ENCODE data around the gene TBC1D21. TPM values are rescaled to one million over a fixed set of nuclear protein-coding genes. Genes with fewer than 3 reads are reported as not detected.

TBC1D21 gene
- total RNA-seq, 1 donor from 2014 or later = not detected

DNA sequence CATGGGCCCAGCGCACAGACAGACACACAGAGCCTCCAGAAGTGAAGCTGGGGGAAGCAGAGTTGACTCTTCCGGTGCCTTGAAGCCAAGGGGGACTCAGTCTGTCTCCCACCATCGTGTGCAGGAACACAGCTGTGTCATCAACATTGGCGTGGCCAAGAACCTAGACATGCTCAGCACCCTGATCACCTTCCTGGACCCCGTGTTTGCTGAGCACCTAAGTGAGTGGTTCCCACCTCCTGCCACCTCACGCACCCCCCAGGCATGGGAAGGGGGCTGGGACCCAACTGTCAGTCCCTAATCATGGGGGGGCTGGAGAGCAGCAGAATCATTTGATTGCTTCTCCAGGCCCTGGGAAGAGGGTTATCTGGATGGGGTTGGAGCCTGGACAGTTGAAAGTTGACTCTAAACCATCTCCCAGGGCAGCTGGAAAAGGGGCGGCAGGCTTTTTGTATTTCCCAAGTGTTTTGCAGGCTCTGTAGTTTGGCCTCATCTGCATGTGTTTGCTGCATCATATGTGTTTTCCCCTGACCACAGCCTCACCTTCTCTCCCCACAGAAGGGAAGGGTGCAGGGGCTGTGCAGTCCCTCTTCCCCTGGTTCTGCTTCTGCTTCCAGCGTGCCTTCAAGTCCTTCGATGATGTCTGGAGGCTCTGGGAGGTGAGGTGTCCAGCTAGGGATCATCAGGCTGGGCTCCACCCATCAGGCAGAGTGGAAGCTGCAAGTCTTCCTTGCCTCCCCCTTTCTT, 12.8 kb downstream of the TBC1D21 start:
- no peak for TF ChIP-seq CTCF (IDR thresholded peaks at IDR 0.05; ENCODE audit: insufficient read depth, low read length, severe bottlenecking)
- Histone ChIP-seq H3K4me3 (ENCODE audit: low read depth, low read length) (no peak overlapping the region), H3K27me3 (ENCODE audit: control insufficient read depth, insufficient read depth, low read length) (no peaks in the 10 kb centered on the region), H3K36me3 (ENCODE audit: control insufficient read depth, insufficient read depth, low read length) (no peaks in the 10 kb centered on the region)
- DNase-seq (ENCODE audit: low read depth) = no peak
- FAIRE-seq = no peak

DNA sequence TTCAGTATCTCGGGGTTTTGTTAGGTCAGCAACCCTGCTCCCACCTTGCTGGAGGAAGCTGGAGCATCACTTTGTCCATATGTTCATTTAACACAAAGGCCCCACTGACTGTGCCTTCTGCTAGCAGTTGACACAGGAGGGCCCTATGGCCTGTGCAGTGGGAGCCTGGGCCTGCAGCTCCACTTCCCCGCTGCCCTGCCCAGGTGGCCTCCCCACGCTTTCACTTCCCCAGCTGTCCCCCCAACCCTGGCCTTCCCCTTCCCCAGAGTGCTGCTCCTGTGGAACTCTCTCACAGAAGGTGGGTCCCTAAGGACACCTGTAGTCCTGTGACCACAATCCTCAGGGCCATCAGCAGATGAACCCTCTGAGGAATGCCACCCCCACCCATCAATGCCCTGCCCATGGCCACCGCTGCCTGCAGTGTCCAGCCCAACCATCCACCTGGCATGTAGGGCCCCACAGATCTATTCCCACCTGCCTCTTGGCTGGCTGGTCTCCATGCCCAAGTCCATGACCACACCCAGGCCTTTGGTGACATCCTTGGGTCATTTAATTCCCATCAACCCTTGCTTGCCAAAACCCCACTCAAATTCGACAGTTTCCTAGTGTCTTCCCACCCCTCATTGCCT, 13.5 kb downstream of the TBC1D21 start:
- no peak for FAIRE-seq
- Histone ChIP-seq H3K27me3 (ENCODE audit: control insufficient read depth, insufficient read depth, low read length) (no peaks in the 10 kb centered on the region), H3K36me3 (ENCODE audit: control insufficient read depth, insufficient read depth, low read length) (no peaks in the 10 kb centered on the region), H3K4me3 (ENCODE audit: low read depth, low read length) (no peak overlapping the region)
- no peak for TF ChIP-seq CTCF (IDR thresholded peaks at IDR 0.05; ENCODE audit: insufficient read depth, low read length, severe bottlenecking)
- DNase-seq (ENCODE audit: low read depth) = no peak

DNA sequence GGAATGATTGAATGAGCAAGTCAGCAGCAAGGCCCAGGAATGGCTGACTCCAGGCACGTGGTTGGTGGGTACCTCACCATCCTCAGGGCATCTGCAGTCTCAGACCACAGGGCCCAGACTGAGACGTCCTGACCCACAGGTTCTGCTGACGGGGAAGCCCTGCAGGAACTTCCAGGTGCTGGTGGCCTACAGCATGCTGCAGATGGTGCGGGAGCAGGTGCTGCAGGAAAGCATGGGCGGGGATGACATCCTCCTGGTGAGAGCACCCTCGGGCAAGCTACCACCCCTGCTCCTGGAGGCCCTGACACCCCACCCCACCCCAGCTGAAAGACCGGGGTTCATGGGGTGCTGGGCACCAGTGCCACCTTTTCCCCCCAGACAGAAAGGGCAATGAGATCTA, 14.1 kb downstream of the TBC1D21 start:
- TF ChIP-seq CTCF (IDR thresholded peaks at IDR 0.05; ENCODE audit: insufficient read depth, low read length, severe bottlenecking) = no peak
- Histone ChIP-seq H3K36me3 (ENCODE audit: control insufficient read depth, insufficient read depth, low read length) (no peaks in the 10 kb centered on the region), H3K27me3 (ENCODE audit: control insufficient read depth, insufficient read depth, low read length) (no peaks in the 10 kb centered on the region), H3K4me3 (ENCODE audit: low read depth, low read length) (no peak overlapping the region)
- no peak for DNase-seq (ENCODE audit: low read depth)
- no peak for FAIRE-seq

DNA sequence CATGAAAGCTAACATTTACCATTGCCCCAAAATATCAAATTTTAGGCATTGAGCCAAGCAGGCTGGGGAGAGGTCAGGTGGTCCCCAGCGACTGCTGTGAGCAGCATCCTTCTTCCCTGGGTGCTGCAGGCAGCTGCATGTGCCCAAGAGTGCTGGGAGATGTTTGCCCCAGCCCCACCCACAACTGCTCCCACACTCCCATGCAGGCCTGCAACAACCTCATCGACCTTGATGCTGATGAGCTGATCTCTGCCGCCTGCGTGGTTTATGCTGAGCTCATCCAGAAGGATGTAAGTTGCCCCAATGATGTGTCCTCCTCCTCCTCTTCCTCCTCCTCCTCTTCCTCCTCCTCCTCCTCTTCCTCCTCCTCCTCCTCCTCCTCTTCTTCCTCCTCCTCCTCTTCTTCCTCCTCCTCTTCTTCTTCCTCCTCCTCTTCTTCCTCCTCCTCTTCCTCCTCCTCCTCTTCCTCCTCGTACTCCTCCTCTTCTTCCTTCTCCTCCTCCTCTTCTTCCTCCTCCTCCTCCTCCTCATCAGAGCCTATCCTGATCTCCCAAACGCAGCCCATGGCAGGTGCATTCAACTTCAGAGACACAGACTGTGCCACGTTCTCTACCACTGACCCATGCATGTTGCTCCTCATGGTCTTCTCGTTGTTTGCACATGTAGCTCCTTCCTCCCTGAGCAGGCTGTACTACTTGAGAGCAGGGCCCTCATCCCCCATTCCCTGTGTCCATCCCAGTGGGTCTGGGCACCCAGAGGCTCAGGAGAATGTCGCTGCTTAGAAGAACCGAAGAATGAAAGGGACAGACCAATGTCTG, 15.1 kb downstream of the TBC1D21 start:
- TF ChIP-seq CTCF (IDR thresholded peaks at IDR 0.05; ENCODE audit: insufficient read depth, low read length, severe bottlenecking) = no peak
- no peak for DNase-seq (ENCODE audit: low read depth)
- no peaks in the 10 kb centered on the region for H3K36me3 ChIP-seq (ENCODE audit: control insufficient read depth, insufficient read depth, low read length)
- H3K27me3 ChIP-seq (ENCODE audit: control insufficient read depth, insufficient read depth, low read length) = no peaks in the 10 kb centered on the region
- H3K4me3 ChIP-seq (ENCODE audit: low read depth, low read length) = no peak overlapping the region
- FAIRE-seq = no peak

DNA sequence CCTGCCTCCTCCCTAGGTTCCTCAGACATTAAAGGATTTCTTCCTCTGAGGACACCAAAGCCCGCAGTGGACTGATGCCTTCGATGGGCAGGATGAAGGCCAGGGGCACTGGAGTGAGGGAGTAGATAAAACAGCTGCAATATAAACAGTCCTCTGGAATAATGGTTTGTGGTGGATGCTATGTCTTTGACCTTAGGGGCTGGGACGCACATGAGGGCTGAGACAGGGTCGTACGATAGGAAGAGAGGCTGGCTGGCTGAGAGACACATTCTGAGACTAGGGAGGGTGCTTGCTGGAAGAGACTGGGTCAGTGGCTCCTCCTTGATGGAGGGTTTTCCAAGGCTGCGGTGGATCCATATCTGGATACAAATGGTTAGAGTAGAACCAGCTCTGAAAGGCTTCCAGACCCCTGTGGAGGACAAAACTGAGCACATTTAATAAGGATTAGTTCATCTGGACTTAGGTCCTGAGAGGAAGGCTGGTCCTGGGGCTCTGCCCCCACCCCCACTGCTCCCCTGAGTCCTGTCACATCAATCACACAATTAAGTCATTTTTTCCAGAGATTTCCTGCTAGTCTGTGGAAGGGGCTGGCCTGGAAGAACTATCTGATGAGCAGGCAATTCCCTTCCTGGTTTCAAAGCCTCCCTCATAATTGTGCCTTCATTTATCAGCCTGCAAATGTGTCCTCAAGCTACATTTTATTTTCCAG, 15.8 kb downstream of the TBC1D21 start:
- DNase-seq (ENCODE audit: low read depth) = no peak
- H3K27me3 ChIP-seq (ENCODE audit: control insufficient read depth, insufficient read depth, low read length) = no peaks in the 10 kb centered on the region

More for the DNA sequence above, 15.8 kb downstream of the TBC1D21 start:
- no peak for FAIRE-seq
- TF ChIP-seq CTCF (IDR thresholded peaks at IDR 0.05; ENCODE audit: insufficient read depth, low read length, severe bottlenecking) = no peak
- no peak overlapping the region for H3K4me3 ChIP-seq (ENCODE audit: low read depth, low read length)
- H3K36me3 ChIP-seq (ENCODE audit: control insufficient read depth, insufficient read depth, low read length) = no peaks in the 10 kb centered on the region
